Endothelial cell of umbilical vein (primary cell): Measurements from ENCODE around the gene KCTD1. TPM values are rescaled to one million over a fixed set of nuclear protein-coding genes. Genes with fewer than 3 reads are reported as not detected.

ENCODE experiments used
- BruUV-seq: library from RNA; stranded (reverse); fragments of 400-500 nt; replicated peaks from 2 replicates; lab custom pipeline; 2021; lab: Mats Ljungman, UMichigan
- CTCF ChIA-PET: fragments of 300-600, 350-600 bp; sonication (Branson Sonifier 250); formaldehyde crosslinking; loops from one replicate; lab custom pipeline; 2021; ENCODE audit warnings: antibody characterized with exemption, inconsistent platforms; lab: Charles Lee
- POLR2A ChIA-PET: fragments of 300-600, 350-600 bp; sonication (Branson Sonifier 250); formaldehyde crosslinking; loops from one replicate; lab custom pipeline; 2021; ENCODE audit warnings: antibody characterized with exemption, inconsistent platforms; lab: Charles Lee
- DNase-seq: peaks from one replicate; pipeline ENCODE4 v3.0.0-alpha.2; 2011; ENCODE audit warnings: low read depth, low spot score
- FAIRE-seq: peaks from 2 replicates; lab custom pipeline; 2011; peaks lifted over from hg19 to GRCh38; lab: Jason Lieb, UNC
- H2AFZ ChIP-seq: 2 replicates; pipeline ENCODE4 v1.6.0; 2012; ENCODE audit warnings: low read depth, low read length, control low read depth, inconsistent platforms
- H3K27ac ChIP-seq: 2 replicates; pipeline ENCODE4 v1.5.1; 2011; ENCODE audit warnings: low read depth, mild to moderate bottlenecking, control low read depth, low read length, moderate library complexity; ENCODE audit not compliant: insufficient read depth
- H3K27me3 ChIP-seq, 2 experiments: 2 replicates each; pipeline versions ENCODE4 v1.6.0 to v1.6.1; 2011; ENCODE audit warnings: low read length in 2 of 2, mixed read lengths in 1 of 2; ENCODE audit not compliant: control insufficient read depth in 2 of 2, insufficient read depth in 2 of 2
- H3K36me3 ChIP-seq, 2 experiments: 2 replicates in 1 of 2; 3 replicates in 1 of 2; pipeline ENCODE4 v1.5.1; 2011; ENCODE audit warnings: low read length in 2 of 2, mild to moderate bottlenecking in 1 of 2, moderate library complexity in 1 of 2; ENCODE audit not compliant: control insufficient read depth in 2 of 2, insufficient read depth in 2 of 2; ENCODE audit errors: extremely low read depth in 1 of 2
- H3K4me1 ChIP-seq: 3 replicates; pipeline ENCODE4 v1.5.1; 2011; ENCODE audit warnings: mild to moderate bottlenecking, low read length; ENCODE audit not compliant: control insufficient read depth, insufficient read depth; ENCODE audit errors: extremely low read depth
- H3K4me2 ChIP-seq: 2 replicates; pipeline ENCODE4 v1.6.1; 2011; ENCODE audit warnings: low read length, control low read depth, mixed read lengths; ENCODE audit not compliant: insufficient read depth
- H3K4me3 ChIP-seq, 3 experiments: fragments of 200-600 bp in 1 of 3; sonication (generic), shearing (Covaris generic) in 1 of 3; replicated peaks in 1 of 3; 2 replicates each; pipeline ENCODE4 v1.5.1; 2011 to 2016; ENCODE audit warnings: control low read depth in 3 of 3, low read length in 3 of 3, mild to moderate bottlenecking in 2 of 3, inconsistent platforms in 1 of 3, low read depth in 1 of 3, moderate library complexity in 1 of 3; ENCODE audit not compliant: insufficient read depth in 1 of 3
- H3K79me2 ChIP-seq: 2 replicates; pipeline ENCODE4 v1.6.0; 2012; ENCODE audit warnings: low read length, inconsistent platforms; ENCODE audit not compliant: control insufficient read depth, insufficient read depth
- H3K9ac ChIP-seq: replicated peaks from 2 replicates; pipeline ENCODE3; 2011; ENCODE audit warnings: low read length, control low read depth; ENCODE audit not compliant: insufficient read depth; ENCODE audit errors: extremely low read depth
- H3K9me1 ChIP-seq: replicated peaks from 3 replicates; pipeline ENCODE4 v1.6.0; 2011; ENCODE audit warnings: mild to moderate bottlenecking, low read length; ENCODE audit not compliant: control insufficient read depth, insufficient read depth; ENCODE audit errors: extremely low read depth
- H3K9me3 ChIP-seq: replicated peaks from 2 replicates; pipeline ENCODE4 v1.5.1; 2012; ENCODE audit warnings: low read length, inconsistent platforms; ENCODE audit not compliant: control insufficient read depth, insufficient read depth
- H4K20me1 ChIP-seq: replicated peaks from 2 replicates; pipeline ENCODE3; 2011; ENCODE audit warnings: mild to moderate bottlenecking, low read length; ENCODE audit not compliant: control insufficient read depth, insufficient read depth; ENCODE audit errors: extremely low read depth
- EZH2 ChIP-seq: IDR thresholded peaks from 2 replicates; pipeline ENCODE4 v1.6.1; 2012; ENCODE audit warnings: borderline replicate concordance, low read depth, mild to moderate bottlenecking, moderate library complexity, low read length, inconsistent platforms; ENCODE audit not compliant: severe bottlenecking
- FOS ChIP-seq: IDR thresholded peaks from 2 replicates; pipeline ENCODE4 v1.6.1; 2011; ENCODE audit warnings: mild to moderate bottlenecking, low read length, moderate library complexity, borderline replicate concordance; ENCODE audit not compliant: insufficient read depth
- GATA2 ChIP-seq: IDR thresholded peaks from 2 replicates; pipeline ENCODE4 v1.7.0; 2011; ENCODE audit warnings: low read depth, mild to moderate bottlenecking, moderate library complexity, mixed read lengths, low read length; ENCODE audit not compliant: insufficient read length, insufficient read depth
- JUN ChIP-seq: IDR thresholded peaks from 2 replicates; pipeline ENCODE4 v1.6.1; 2011; ENCODE audit warnings: borderline replicate concordance, low read depth; ENCODE audit not compliant: insufficient read length, insufficient read depth
- MYC ChIP-seq: IDR thresholded peaks from one replicate; pipeline ENCODE4 v1.6.1; 2011; ENCODE audit warnings: mild to moderate bottlenecking, low read depth, low read length
- POLR2A ChIP-seq: IDR thresholded peaks from 2 replicates; pipeline ENCODE4 v1.6.1; 2012; ENCODE audit warnings: low read depth, mild to moderate bottlenecking, control low read depth, low read length
- POLR2AphosphoS5 ChIP-seq: IDR thresholded peaks from 2 replicates; pipeline ENCODE4 v1.6.1; 2012; ENCODE audit warnings: low read depth, mild to moderate bottlenecking, control low read depth, low read length, moderate library complexity; ENCODE audit not compliant: insufficient read depth
- dilution Hi-C: fragments of 300-500 bp; cut with MboI; formaldehyde crosslinking; loops from one replicate; pipeline ENCODE4 v1.15.0; 2019; ENCODE audit warnings: low sequenced_read_pairs; ENCODE audit not compliant: extremely low pct_ligation_motif_present
- intact Hi-C: fragments of 100-400 bp; cut with micrococcal nuclease; formaldehyde crosslinking; loops from one replicate; pipeline ENCODE4 v1.10.0; 2022
- polyA plus RNA-seq, 4 experiments: library from polyadenylated mRNA; depleted of rRNA in 3 of 4; stranded (reverse) in 3 of 4; unstranded in 1 of 4; fragments of >200 nt; gene quantifications; 2 replicates each; pipeline versions ENCODE4 v1.2.1 to v1.2.3, GENCODE V29; 2011 to 2012; ENCODE audit warnings: missing spikeins in 1 of 4
- total RNA-seq: library from RNA; stranded (reverse); gene quantifications from 2 replicates; pipeline ENCODE4 v1.2.3, GENCODE V29; 2021
- TF ChIP-seq, protein P1 (sequence below): IDR thresholded peaks from 2 replicates; pipeline ENCODE4 v1.6.1; 2011; ENCODE audit not compliant: insufficient read depth, insufficient read length
- TF ChIP-seq, protein P2 (sequence below), 2 donors: IDR thresholded peaks; 1 replicate in 1 of 2; 2 replicates in 1 of 2; pipeline ENCODE4 v1.5.1; 2011; ENCODE audit warnings: low read length in 2 of 2, mild to moderate bottlenecking in 2 of 2, moderate library complexity in 2 of 2, control low read depth in 1 of 2, inconsistent platforms in 1 of 2, low read depth in 1 of 2; ENCODE audit not compliant: insufficient read depth in 1 of 2; ENCODE audit errors: extremely low read depth in 1 of 2

KCTD1 gene
- total and polyA plus RNA-seq, 2 donors (not counting 3 experiments of a cell fraction or from before 2014, with no cell fraction given) = 6.1 to 12.1 TPM

DNA sequence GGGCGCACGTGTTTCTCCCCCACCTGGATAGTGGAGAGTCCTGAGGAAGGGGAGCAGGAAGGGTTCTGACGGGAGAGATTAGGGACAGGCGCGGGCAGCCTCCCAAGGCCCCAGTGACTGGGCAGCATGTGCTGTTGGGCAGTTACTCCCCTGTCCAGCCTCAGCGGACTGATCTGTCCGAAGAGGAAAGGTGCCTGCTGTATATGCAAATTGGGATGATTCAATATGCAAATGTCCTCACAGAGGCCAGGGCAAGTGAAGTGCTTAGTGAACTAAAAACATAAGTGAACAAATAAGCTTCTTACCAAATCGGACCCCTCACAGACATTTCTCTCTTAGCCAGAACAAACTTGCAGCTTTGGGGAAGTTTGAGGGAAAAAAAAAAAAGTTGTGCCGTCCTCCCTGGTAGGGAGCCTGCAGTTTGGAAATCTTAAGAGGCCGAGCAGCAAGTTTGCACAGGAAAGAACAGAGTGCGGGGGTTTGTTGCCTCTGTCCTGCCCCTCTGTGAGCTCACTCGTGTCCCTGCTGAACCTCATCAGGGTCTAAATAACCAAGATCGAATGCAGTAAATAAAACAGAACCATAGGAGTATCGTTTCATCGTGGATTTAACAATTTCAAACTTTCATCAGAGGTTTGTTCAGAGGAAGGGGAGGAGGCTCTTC is 141.4 kb downstream of the KCTD1 start:
- CTCF ChIA-PET = interaction anchor here (1.6 to 3.1 kb wide), 2 partner anchors 239 to 242 kb away, joined by 7 to 28 read pairs; no protein-coding TSS in a partner anchor
- no peaks in the 10 kb centered on the region for H3K9me3 ChIP-seq
- FAIRE-seq = no peak
- H3K36me3 ChIP-seq = no peaks in the 10 kb centered on the region
- no peak for DNase-seq
- no peak overlapping the region for H3K9ac ChIP-seq
- no peak overlapping the region for H3K27ac ChIP-seq
- no peaks in the 10 kb centered on the region for H3K9me1 ChIP-seq
- intact Hi-C loops (no loop called here), dilution Hi-C loops (no loop called here)
- no peak overlapping the region for H3K4me2 ChIP-seq
- H3K27me3 ChIP-seq = no peaks in the 10 kb centered on the region
- POLR2A ChIA-PET = interaction anchor here (0.7 kb wide), 1 partner anchor 737 kb away, joined by 3 read pairs; no protein-coding TSS in a partner anchor
- no peaks in the 10 kb centered on the region for H4K20me1 ChIP-seq
- no peak overlapping the region for H3K4me3 ChIP-seq
- TF ChIP-seq MYC (no peak), POLR2A (no peak), FOS (no peak), POLR2AphosphoS5 (no peak), EZH2 (no peak), JUN (no peak), GATA2 (no peak)
- TF ChIP-seq, protein P1, sequence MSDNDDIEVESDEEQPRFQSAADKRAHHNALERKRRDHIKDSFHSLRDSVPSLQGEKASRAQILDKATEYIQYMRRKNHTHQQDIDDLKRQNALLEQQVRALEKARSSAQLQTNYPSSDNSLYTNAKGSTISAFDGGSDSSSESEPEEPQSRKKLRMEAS = no peak
- TF ChIP-seq, protein P2, sequence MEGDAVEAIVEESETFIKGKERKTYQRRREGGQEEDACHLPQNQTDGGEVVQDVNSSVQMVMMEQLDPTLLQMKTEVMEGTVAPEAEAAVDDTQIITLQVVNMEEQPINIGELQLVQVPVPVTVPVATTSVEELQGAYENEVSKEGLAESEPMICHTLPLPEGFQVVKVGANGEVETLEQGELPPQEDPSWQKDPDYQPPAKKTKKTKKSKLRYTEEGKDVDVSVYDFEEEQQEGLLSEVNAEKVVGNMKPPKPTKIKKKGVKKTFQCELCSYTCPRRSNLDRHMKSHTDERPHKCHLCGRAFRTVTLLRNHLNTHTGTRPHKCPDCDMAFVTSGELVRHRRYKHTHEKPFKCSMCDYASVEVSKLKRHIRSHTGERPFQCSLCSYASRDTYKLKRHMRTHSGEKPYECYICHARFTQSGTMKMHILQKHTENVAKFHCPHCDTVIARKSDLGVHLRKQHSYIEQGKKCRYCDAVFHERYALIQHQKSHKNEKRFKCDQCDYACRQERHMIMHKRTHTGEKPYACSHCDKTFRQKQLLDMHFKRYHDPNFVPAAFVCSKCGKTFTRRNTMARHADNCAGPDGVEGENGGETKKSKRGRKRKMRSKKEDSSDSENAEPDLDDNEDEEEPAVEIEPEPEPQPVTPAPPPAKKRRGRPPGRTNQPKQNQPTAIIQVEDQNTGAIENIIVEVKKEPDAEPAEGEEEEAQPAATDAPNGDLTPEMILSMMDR (IDR thresholded peaks at IDR 0.05; ENCODE audit: extremely low read depth in 1 of 2, insufficient read depth in 1 of 2, low read depth in 1 of 2, low read length in 2 of 2) = no peak
- no peaks in the 10 kb centered on the region for H3K79me2 ChIP-seq
- no TSS peak for BruUV-seq
- H2AFZ ChIP-seq = no peak overlapping the region
- H3K4me1 ChIP-seq = no peaks in the 10 kb centered on the region
